GM19351 (cell line): ENCODE measurements around the gene FOXL3.
"Not testable (repeated sequence)": the region's sequence is repeated elsewhere in the genome, so short reads cannot be mapped to it uniquely, and the experiment has no call there.

Experiments used
- ATAC-seq: cut with Tn5 transposase; IDR thresholded peaks from one replicate; pipeline ENCODE4 v1.9.1; 2021; ENCODE audit warnings: mild to moderate bottlenecking, moderate library complexity; ENCODE audit not compliant: unreplicated experiment

FOXL3 gene

GRCh38 chr7:254337-255037 is 35.5 kb upstream of the FOXL3 start:
- ATAC-seq, result no peak

- ATAC-seq, result no peak
These were observed 34.9 kb upstream of the FOXL3 start for GRCh38 chr7:255038-255435.

DNA sequence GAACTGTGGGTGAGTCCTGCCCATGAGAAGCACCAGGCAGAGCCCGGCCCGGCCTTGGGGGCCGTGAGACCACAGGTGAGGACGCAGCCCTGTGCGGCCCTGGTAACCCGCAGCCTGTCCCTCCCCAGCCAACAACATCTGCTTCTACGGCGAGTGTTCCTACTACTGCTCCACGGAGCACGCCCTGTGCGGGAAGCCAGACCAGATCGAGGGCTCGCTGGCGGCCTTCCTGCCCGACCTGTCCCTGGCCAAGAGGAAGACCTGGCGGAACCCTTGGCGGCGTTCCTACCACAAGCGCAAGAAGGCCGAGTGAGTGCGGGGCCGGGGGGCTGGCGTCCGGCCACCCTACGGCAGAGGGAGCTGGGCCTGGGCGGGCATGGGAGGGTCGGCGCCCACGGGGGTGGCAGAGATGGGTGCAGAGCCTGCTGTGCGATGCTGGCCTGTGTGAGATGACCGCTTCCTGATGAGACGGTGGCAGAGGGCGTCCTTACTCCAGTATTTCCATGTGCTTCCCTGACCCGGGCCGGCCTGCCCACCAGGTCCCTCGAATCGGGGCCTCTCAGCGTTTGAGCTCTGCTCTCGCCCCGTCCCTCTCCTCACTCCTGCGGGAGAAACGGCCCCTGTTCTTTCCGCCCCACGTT is 34.1 kb upstream of the FOXL3 start:
- no peak for ATAC-seq

DNA sequence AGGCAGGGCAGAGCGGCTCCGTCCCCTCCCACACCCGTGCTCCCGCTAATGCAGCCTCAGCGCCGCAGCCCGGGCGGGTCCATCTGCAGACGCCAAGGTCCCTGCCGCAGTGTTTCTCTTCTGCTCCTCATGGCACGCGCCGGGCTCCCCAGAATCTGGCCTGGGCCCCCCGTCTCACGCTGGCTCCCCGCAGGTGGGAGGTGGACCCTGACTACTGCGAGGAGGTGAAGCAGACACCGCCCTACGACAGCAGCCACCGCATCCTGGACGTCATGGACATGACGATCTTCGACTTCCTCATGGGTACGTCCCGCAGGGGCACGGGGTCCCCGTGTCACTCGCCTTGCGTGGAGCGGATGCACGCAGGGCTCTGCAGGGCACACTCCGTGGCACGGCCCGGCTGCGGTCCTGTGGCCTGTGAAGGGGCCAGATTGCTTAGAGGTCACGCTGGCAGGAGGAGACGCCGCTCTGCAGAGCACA is 33.5 kb upstream of the FOXL3 start:
- ATAC-seq, result no peak

GRCh38 chr7:256981-257646 is 32.9 kb upstream of the FOXL3 start:
- no peak for ATAC-seq

GRCh38 chr7:257647-257992 is 32.4 kb upstream of the FOXL3 start:
- ATAC-seq, result no peak

- no peak for ATAC-seq
These were observed 31.3 kb upstream of the FOXL3 start for GRCh38 chr7:258476-259190.

- ATAC-seq, result no peak
These were observed 30.8 kb upstream of the FOXL3 start for GRCh38 chr7:259191-259505.

DNA sequence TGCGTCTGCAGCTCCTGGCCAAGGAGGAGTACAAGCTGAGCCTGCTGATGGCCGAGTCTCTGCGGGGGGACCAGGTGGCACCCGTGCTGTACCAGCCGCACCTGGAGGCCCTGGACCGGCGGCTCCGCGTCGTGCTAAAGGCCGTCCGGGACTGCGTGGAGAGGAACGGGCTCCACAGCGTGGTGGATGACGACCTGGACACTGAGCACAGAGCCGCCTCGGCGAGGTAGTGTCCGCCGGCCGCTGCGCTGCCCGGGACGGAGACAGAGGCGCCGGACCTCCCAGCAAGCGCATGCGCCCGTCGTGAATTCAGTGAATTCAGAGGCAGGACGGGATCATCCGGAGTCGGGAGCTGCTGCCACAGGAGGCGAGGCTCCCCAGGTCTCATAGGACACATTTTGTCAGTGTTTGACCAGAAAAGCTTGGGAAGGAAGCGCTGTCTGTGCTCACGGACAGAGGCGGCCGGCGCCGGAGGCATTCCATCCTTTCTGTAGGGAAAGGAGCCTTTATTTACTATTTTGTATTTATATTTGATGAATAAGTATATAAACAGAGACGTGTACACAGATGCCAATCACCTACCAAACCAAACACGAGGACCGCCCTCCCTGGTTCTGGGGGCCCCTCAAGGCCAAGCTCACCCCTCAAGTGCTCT is 30.1 kb upstream of the FOXL3 start:
- no peak for ATAC-seq

DNA sequence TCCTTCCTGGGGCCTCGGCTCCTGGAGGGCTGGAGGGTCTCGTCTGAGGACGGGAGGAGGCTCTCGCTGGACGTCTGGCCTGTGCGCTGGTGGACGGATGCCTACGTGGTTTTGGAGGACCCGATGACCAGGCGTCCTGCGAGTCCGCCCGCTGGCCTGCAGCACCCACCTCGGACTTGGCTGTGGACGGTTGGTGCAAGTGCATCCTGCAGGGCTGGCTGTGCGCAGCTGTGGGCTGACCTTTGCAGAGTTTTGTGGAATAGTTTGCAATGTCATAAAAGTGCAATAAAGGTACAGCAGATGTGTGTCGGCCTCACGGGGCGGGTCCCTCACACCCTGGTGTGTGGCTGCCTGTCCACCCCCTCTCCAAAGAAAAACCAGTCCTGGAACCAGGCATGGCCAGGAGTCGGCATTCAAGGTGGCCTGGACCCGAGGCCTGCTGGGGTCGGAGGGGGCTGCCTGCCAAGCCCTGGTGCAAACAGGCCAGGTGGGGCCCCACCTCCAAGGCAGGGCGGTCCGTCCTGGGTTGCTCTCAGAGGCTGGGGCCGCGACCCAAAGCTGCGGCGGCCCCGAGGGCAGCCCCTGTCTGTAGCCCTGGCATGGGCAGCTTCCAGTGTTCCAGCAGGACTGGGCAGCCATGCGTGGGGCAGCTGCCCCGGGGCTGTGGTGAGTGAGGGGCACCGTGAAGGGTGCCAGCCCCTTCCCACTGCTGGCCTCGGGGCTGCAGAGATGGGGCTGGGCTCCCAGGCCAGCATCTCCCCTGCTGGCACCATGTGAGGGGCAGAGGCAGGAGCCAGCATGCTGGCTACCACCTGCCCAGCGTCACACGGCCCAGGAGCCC is 29.3 kb upstream of the FOXL3 start:
- no peak for ATAC-seq

- no peak for ATAC-seq
These were observed 28.4 kb upstream of the FOXL3 start for GRCh38 chr7:261341-262250.

DNA sequence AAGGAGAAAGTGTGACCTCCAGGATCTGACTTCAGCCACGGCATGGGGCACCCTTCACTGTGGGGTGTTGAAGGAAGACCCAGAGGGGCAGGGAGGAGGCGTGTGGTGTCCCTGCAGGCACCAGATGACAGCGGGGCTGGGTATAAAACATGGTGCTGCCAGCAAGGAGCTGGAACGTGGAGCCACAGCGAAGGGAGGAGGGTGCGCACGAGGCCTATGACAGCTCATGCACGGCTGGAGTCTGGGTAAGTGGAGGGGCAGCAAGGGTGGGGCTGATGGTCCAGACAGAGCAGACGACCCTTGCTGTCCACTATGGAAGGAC is 27.8 kb upstream of the FOXL3 start:
- ATAC-seq, result no peak

GRCh38 chr7:262631-263311 is 27.2 kb upstream of the FOXL3 start:
- ATAC-seq, result not testable (repeated sequence)

GRCh38 chr7:263483-264351 is 26.3 kb upstream of the FOXL3 start:
- ATAC-seq, result peak; percentile 73

DNA sequence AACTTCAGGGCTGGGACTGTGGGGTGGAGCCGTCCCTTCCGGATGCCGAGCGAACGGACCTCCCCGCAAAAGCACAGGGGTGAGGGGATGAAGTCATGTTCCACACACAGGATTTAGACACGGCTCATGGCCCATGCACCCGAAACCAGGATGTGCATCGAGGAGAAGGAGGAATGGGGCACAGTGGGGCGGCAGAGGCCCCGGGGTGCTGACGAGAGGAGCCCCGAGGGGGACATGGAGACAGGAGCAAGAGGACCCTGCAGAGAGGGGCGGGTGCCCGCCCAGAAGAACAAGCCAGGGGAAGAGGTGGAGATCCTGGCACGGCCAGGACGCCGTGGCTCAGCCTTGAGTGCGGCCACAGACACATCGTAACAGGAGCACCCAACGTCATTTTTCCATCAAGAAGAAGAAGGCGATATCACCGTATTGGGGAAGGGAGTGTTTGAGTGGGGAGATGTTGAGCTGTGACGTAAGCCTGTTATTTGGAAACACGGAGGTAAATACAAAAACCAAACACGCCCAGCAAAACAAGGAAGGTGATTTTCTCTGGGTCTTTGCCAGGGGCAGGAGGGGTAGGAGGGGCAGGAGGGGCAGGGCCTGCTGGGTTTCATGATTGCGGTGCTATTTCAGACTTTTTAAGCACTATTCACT is 25.3 kb upstream of the FOXL3 start:
- no peak for ATAC-seq

DNA sequence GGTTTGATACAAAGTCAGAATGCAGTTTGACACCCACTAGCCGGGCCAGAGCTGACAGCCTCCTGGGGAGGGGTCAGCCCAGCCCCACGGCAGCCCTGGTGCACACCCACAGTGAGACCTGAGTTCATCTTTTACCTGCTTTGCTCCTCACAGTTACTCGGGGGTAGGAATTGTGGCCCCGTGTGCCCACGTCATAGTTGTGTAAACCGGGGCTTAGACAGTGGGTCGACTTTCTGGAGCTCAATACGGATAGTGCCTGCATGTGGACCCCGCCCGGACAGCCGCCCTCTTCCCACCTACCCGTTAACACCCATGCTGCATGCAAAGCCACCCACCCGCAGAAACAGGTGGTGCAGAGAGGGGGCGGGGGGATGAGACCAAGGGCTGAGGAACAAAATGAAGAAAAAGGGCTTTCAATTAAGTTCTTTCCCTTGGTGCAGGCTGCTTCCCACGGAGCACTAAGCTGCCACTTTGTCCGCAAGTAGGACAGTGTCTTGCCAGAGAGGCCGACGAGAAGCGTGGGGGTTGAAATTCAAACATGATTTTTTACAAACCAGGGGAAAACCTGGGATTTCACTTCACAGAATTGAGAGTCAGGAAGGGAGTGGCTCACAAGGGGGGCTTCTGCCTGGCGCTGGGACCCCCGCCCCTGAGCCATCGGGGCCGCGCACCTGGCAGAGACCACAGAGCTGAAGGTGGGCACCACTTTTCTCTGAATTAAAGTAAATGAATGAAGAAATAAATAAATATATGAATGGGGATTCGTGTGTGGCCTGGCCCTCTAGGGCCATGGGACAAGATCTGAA is 24.6 kb upstream of the FOXL3 start:
- no peak for ATAC-seq
